ENCODE measurements around the gene FGF19.

The FGF19 gene

DNA sequence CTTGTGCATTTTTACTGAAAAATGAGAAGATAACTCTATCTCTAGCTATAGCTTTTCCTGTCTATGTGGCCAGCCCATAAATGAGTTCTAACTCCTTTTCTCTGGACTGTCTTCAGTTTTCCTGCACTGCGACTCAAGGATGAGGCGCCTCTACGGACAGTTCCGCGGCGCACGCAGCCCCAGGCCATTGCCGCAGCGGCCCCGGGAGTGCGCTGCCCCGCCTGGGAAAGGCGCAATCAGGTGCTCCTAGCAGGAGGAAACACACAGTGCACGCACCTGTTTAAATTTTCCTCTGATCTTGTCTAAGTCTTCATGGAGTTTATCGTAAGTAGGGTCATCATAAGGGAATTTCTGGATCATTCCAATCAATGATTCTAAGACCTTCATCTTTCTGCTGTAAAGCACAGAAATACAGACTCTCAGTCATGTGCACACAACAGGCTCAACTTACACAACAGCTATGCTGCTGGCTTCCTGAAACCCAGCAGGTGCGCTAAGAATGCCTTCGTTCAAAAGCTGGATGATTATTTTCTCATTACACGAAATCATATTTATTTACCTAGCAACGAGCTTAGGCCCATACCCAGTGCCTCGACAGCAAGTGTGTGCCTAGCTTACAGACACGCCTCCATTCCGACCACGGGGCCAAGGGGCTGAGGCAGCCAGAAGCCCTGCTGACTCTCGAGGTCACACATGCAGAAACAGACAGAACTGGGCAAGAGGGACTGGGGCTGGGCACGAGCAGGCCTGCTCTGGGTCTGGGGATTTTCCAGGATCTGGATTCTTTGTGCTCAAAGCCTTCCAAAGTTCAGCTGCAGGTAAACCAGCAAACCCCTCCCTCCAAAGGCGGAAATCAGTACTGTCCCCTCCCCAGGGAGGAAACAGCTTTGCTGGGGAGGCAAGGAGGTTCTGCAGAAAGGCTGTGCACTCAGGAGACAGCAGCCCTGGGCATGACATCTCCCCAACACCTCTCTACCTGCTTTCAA, 35.9 kb downstream of the FGF19 start:
- DNase-seq: no peak

GRCh38 chr11:69666752-69667536, 36.9 kb downstream of the FGF19 start:
- no peak for DNase-seq

DNA sequence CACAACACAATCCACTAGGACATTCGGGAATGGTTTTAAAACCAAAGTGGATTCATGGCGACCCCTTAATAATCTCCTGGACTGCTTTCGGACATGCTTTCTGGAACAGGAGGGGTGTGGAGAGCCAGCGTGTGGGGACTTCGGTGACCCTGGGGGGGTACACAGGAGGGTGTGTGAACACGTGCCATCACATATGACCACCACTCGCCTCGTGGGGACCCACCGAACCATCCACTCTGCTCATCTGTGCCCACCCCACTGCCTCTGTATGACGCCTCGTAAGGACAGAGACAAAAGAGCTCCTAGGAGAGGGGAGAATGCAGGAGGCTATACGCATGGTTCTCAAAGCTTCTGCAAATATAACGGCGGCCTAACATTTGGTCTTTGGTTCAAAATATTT, 37.6 kb downstream of the FGF19 start:
- no peak for DNase-seq

GRCh38 chr11:69665669-69666068, 38.2 kb downstream of the FGF19 start:
- DNase-seq: no peak

- DNase-seq: no peak
Measured at GRCh38 chr11:69664901-69665300, 38.9 kb downstream of the FGF19 start.

GRCh38 chr11:69664103-69664775, 39.6 kb downstream of the FGF19 start:
- DNase-seq: no peak

- no peak for DNase-seq
Measured at GRCh38 chr11:69663326-69663725, 40.5 kb downstream of the FGF19 start.

GRCh38 chr11:69662806-69663205, 41.0 kb downstream of the FGF19 start:
- DNase-seq: no peak

GRCh38 chr11:69662021-69662698, 41.7 kb downstream of the FGF19 start:
- DNase-seq: no peak

DNA sequence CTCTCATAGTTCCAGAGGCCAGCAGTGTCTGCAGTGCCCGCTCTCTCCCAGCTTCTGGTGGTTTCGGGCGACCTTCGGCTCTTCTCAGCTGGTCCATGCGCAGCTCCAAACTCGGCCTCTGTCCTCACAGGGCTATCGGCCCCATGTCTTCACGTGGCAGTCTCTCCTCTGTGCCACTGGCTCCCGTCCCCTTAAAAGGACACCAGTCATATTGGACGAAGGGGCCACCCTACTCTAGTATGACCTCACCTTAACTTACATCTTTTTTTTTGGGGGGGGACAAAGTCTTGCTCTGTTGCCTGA, 42.5 kb downstream of the FGF19 start:
- DNase-seq: no peak

DNA sequence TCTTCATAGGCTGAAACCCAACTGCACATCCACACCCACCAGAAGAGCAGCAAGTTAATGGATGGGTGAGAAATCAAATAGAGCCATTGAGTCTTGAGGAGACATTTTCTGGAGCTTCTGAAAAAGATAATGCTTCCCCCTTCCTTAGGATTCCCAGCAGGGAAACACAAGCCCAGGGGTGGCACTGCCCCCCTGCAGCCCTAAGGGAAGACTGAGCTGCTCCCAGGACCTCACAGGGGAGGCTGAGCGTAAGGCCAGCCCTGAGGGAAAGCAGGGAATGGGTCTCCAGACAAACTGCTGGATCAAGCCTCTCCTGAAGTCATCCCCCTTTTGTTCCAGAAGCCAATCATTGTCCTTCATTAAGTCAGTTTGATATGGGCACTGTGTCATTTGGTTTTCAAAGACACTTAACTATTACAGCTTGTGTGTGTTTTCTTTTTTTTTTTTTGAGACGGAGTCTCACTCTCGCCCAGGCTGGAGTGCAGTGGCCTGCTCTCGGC, 43.8 kb downstream of the FGF19 start:
- no peak for DNase-seq

GRCh38 chr11:69659591-69659990, 44.2 kb downstream of the FGF19 start:
- no peak for DNase-seq

GRCh38 chr11:69658626-69659450, 45.0 kb downstream of the FGF19 start:
- DNase-seq: no peak

GRCh38 chr11:69657911-69658625, 45.8 kb downstream of the FGF19 start:
- peak; percentile 25 to 74 for DNase-seq

DNA sequence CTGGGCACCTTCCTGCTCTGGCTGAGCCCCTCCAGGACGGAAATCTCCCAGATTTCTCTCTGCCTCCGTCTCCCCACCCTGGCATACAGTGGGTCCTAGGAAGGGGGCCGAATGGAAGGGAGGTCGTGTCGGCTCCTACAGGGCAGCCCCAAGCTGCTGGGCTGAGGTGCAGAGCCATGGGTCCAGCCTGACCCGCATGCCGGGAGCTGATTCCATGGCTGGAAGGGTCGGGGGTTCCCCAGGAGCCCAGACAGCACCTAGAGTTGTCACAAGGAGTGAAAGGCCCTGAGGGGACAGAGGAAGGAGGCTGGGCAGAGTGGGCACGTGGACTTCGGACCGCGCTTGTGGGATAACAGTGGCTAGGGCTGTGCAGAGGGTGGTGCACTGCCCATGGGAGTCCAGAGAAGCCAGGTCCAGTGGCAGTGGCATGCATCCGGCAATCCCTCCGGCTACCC, 46.3 kb downstream of the FGF19 start:
- no peak for DNase-seq

DNA sequence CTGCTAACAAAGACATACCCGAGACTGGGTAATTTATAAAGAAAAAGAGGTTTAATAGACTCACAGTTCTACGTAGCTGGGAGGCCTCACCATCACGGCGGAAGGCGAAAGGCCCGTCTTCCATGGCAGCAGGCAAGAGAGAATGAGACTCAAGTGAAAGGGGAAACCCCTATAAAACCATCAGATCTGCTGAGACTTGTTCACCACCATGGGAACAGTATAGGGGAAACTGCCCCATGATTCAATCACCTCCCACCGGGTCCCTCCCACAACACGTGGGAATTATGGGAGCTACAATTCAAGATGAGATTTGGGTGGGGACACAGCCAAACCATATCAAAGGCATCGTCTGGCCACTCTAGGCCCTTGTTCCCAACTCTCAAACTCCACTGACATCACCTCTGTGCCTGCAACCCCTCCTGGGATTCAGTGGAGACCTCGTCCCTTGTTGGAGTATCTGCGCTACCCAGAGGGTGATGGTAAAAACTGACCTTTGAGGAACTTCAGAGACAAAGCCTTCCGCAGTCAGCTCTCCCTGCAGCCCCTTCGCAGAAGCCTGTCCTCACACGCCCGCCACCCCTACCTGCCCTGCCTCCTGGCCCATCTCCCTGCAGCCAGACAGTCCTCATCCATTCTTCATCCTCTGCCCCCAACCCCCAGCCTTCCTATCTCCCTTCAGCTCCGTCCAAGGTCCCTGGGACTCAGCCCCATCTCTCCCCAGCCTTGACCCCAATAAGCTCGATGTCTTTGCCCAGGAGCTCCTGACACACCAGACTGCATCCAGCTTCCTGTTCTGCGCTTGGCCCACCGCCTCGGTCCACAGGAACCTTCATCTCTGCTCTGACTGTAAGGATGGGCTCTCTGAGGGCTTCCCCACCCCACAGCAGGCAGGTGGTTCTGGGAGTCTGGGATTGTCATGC, 47.0 kb downstream of the FGF19 start:
- no peak for DNase-seq

DNA sequence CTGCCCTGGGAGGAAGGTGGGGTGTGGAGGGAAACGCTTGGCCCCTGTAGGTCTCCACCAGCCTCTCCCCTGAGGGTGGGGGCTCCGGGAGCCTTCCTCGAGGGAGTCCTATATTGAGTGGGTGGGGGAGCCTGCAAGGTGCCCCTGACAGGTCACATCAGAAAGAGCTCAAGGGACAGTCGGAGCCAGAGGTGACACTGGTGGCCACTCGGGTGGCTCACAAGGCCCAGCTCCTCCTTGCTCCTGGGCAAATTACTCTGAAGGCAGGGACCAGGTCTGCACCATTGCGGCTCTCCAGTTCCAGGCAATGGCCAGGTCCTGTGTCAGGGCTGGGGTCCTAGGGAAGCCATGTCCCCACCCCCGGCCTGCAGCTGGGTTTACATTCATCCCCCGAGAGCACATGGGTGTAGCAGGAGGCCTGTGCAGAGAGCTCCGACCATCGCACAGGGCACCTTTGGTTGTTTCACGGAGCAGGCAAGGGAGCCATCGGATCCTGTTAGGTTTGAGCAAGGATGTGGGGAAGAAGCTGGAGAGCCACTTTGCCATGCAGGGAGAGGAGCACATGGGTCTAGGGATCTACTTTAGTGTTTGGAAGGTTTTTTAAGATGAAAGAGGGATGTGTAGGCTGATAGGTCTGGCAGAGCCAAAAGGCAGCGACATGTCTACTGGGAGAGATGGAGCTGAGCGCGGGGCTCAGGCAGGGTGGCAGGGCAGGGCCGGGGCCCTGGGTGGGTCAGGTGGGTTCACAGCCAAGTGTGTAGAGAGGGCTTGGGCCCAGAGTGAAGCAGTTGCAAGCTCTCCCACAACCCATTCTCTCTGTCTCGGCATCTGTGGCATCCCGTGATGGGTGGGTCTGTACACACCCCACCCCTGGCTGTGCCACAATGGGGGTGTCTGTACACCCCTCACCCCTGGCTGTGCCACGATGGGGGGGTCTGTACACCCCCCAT, 48.1 kb downstream of the FGF19 start:
- DNase-seq: no peak

- peak in 1 of 2 experiments; percentile 28 for DNase-seq
Measured at GRCh38 chr11:69654660-69655478, 49.0 kb downstream of the FGF19 start.
